Left renal pelvis (tissue), 4 donors: Measurements from ENCODE around the gene SLC12A8. TPM values are rescaled to one million over a fixed set of nuclear protein-coding genes. Genes with fewer than 3 reads are reported as not detected.

Experiments
- DNase-seq, 4 donors: peaks; one replicate each; pipeline ENCODE4 v3.0.0-alpha.2; 2013; ENCODE audit warnings: low read depth in 4 of 4, low spot score in 3 of 4
- polyA plus RNA-seq, 4 donors: library from polyadenylated mRNA; unstranded; fragments of 120-200 nt; gene quantifications; one replicate each; pipeline ENCODE4 v1.2.1, GENCODE V29; 2013; ENCODE audit not compliant: insufficient read length in 4 of 4

Gene SLC12A8
- polyA plus RNA-seq, 4 donors = 0.75 to 6.7 (median 5.2) TPM

DNA sequence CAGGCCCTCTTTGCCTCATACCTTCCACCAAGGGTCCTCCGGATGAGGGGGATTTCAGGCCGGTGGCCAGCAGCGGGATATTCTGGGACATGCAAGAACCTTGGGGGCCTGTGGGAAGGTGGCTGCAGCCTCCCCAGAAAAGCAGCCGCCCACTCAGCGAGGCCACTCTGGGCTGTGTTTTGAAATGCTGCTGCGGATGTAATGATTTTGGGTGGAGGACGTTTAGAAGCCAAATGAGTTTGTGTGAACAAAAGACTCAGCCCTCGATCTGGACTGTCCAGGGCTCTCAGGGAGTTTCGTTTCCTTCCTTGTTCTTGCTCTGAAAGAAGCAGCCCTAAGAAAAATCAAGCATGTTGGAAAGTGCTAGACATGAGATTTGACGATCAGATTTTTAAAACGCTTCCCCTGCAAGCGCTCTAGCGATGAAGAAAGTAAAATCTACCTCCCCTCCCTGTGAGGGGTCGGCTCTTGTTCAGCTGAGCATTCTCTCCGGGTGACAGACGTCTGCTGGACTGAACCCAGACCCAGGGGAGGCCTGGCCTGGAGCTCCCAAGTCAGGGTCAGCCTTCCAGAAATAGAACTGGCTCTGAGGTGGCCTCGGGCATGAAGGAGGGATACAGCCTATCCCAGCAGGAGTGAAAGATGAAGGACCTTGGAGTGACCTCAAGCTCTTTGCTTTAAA is 169.7 kb downstream of the SLC12A8 start:
- DNase-seq = no peak

DNA sequence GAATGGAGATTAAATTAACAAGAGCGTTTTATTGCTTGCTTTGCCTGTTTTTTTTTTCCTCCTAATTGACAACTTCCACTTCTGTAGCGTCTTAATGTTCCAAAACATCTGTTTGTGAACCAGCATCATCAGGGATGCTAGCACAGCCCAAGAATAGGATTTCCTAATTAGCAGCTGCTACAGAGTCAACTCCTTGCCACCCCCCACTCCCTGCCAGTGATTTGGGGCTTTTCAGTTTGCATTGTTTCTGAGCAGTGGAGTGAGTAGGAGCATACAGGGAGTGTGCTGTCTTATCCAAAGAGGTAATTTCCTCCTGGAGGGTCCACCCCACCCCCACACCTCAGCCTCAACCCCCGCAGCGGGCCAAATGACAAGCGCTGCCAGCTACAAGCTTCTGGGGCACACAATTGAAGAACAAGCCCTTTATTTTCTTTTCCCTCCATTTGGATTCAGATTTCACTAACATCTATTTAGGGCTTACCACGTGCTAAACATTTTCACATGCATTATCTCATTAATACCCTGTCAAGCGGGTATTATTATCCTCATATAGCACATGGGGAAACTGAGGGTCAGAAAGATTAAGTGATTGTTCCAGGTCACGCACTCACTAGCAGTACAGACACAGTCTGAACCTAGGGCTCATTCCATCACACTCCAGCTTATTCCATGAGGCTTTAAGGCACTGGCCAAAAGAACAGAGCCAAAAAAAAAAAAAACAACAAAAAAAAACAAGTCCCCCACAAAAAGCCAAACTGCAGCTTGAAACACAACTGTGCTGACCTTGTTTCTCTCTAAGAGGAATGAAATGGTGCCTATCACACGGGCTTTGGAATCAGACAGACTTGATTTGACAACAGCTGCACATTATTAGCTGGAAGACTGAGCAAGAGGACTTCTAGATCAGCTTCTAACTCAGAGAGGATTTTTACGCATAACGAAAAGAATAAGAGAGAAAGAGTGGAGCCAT is 173.1 kb downstream of the SLC12A8 start:
- DNase-seq = no peak

DNA sequence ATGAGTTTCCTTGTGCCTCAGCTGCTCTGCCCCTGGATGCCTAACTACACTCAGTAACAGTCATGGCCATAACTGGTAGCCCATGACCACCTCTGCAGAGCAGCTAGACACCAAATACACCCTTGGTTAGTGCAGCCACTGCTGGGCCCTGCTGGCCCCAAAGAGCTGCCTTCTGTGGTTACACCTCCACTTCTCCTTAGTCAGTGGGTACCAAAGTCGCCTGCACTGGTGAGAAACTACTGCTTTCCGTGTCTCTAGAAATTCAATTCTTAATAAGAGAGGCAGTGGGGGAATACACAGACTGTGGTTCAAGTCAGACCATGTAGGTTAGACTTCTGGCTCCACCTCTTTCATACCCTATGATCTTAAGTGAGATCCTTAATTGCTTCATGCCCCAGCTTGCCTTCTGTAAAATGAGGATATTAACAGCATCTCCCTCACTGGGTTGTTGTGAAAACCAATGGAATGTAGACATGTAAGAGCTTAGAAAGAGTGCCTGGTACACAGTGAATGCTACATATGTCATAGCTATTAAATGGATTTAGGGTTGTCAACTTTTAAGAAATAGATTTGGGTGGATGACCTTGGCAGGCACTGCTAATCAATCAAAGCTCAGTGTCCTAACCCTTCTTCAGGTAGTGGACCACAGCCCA is 174.9 kb downstream of the SLC12A8 start:
- DNase-seq = no peak

DNA sequence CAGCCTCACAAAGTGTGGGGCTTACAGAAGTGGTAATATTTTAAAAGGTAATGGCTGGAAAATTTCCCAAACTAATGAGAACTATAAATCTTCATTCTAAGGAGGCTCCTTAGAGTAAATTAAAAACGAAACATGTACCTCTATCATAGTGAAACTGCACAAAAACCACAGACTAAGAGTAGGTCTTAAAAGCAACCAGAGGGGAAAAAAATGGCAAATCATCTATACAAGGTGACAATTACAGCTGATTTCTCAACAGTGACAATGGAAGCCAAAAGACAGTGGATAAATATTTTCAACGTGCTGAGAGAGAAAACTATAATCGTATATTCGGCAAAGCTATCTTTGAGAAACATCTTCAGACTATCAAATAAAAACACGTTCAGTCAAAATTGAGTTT is 177.3 kb downstream of the SLC12A8 start:
- no peak for DNase-seq

DNA sequence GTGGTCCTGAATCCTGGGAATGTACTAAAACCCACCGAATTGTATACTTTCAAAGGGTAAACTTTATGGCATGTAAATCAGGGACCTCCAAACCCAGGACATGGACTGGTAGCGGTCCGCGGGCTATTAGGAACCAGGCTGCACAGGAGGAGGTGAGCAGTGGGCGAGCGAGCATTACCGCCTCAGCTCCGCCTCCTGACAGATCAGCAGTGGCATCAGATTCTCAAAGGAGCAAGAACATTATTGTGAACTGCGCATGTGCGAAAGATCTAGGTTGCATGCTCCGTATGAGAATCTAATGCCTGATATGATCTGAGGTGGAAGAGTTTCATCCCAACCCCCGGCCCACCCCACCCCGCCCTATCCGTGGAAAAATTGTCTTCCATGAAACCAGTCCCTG is 178.9 kb downstream of the SLC12A8 start:
- no peak for DNase-seq

DNA sequence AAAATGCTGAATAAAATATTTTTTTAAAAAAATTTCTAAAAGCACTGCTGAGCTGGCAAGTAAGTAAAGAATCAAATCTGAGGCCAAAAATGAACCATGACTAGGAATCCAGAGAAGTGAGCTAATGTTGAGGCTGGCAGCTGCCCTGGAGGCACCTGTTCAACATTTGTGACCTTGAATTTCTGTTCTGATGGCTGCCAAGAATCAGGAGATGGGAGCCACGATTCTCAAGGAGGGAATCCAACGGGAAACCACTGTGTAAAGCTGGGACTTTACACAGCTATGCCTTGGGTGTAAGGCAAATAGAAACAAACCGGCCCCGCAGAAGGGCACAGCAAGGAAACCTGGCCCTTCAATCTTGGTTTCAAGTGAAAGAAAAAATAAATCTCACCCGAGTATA is 179.4 kb downstream of the SLC12A8 start:
- DNase-seq = no peak

DNA sequence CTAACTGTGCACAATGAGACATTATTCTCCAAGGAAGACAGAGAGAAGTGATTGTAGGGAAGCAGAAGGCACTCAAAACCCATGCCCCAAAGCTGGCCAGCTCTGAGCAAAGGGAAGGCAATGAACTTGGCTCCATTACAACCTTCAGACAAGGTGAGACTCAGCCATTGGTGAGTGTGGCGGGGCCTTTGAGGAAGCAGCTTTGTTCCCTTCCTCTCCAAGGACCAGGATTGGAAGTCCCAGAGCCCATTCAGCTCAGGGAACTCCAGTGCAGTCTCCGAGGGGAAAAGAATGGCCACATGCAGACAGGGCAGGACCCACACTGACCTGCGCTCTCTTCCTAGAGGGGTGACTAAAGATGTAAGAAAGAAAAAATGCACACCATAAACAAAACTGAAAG is 179.9 kb downstream of the SLC12A8 start:
- DNase-seq = no peak

Other genes starting within 250 kb of the SLC12A8 start
- 10 to 100 TPM; 24.2 to 49.0 (median 30.8) TPM for gene HEG1, start 156.8 kb downstream of the SLC12A8 start, polyA plus RNA-seq
- 10 to 100 TPM; 36.6 to 56.7 (median 44.2) TPM for gene ZNF148, start 162.6 kb upstream of the SLC12A8 start, polyA plus RNA-seq